Kidney (tissue), 14 donors: ENCODE data around the gene OTX1. TPM values are rescaled to one million over a fixed set of nuclear protein-coding genes. Genes with fewer than 3 reads are reported as not detected.

Experiments
- DNase-seq, 5 donors: peaks; one replicate each; pipeline ENCODE4 v3.0.0-alpha.2; 2013 to 2020
- FAIRE-seq: peaks from 2 replicates; lab custom pipeline; 2012; peaks lifted over from hg19 to GRCh38; lab: Jason Lieb, UNC
- H3K27ac ChIP-seq, 2 donors: one replicate each; pipeline ENCODE4 v1.7.0; 2013; ENCODE audit warnings: low read depth in 2 of 2, low read length in 2 of 2, inconsistent platforms in 1 of 2
- H3K27me3 ChIP-seq: one replicate; pipeline ENCODE4 v1.7.1; 2013; ENCODE audit warnings: low read length, inconsistent platforms; ENCODE audit not compliant: control insufficient read depth, insufficient read depth
- H3K36me3 ChIP-seq, 3 donors: one replicate each; pipeline versions ENCODE4 v1.7.0 to v1.7.1; 2013; ENCODE audit warnings: low read length in 3 of 3, control low read depth in 1 of 3, inconsistent platforms in 1 of 3; ENCODE audit not compliant: insufficient read depth in 3 of 3, control insufficient read depth in 2 of 3
- H3K4me1 ChIP-seq, 3 donors: one replicate each; pipeline versions ENCODE4 v1.7.0 to v1.7.1; 2013; ENCODE audit warnings: low read length in 3 of 3, inconsistent platforms in 1 of 3, low read depth in 1 of 3; ENCODE audit not compliant: control insufficient read depth in 2 of 3, insufficient read depth in 2 of 3
- H3K4me3 ChIP-seq, 3 donors: one replicate each; pipeline versions ENCODE4 v1.7.0 to v1.8.1; 2013; ENCODE audit warnings: low read length in 3 of 3, control low read depth in 1 of 3, inconsistent platforms in 1 of 3
- H3K9ac ChIP-seq, 3 donors: one replicate each; pipeline versions ENCODE4 v1.7.0 to v1.7.1; 2013; ENCODE audit warnings: low read length in 3 of 3, control low read depth in 1 of 3, inconsistent platforms in 1 of 3
- H3K9me3 ChIP-seq, 3 donors: one replicate each; pipeline versions ENCODE4 v1.7.0 to v1.7.1; 2013; ENCODE audit warnings: low read length in 3 of 3, control low read depth in 1 of 3, inconsistent platforms in 1 of 3; ENCODE audit not compliant: control insufficient read depth in 2 of 3, insufficient read depth in 1 of 3
- intact Hi-C: fragments of 100-400 bp; cut with DNase I; formaldehyde crosslinking; loops from one replicate; pipeline ENCODE4 v1.11.1; 2022
- polyA plus RNA-seq: library from polyadenylated mRNA; stranded (reverse); fragments of 350-450 nt; fragmentation: Illumina TruSeq; extraction: RNeasy Lipid Tissue Mini Kit (QIAGEN cat#74804); gene quantifications from one replicate; pipeline ENCODE4 v1.2.3, GENCODE V29; 2014; ENCODE audit warnings: low read depth, low replicate concordance; ENCODE audit not compliant: insufficient read depth
- total RNA-seq: library from RNA; stranded (reverse); fragmentation: NEBNext Ultra II Directional; extraction: Animal tissue kit (Norgen Biotek cat#: 25700); gene quantifications from one replicate; pipeline ENCODE4 v1.2.1, GENCODE V29; 2021
- TF ChIP-seq, protein P1 (sequence below): IDR thresholded peaks from 3 replicates; pipeline ENCODE4 v1.5.1; 2012; ENCODE audit warnings: mild to moderate bottlenecking, moderate library complexity, borderline replicate concordance; ENCODE audit not compliant: insufficient read depth; ENCODE audit errors: extremely low read depth
- donor health status: control.
- donor health status: control.
- donor health status: control.
- donor health status: control.
- donor health status: control.
- donor health status: DM: yes; HTN: yes; CAD: no.
- donor health status: Normal renal cell carcinoma (clear cell type).

OTX1 gene
- total and polyA plus RNA-seq, 2 donors from 2014 or later, result not detected

DNA sequence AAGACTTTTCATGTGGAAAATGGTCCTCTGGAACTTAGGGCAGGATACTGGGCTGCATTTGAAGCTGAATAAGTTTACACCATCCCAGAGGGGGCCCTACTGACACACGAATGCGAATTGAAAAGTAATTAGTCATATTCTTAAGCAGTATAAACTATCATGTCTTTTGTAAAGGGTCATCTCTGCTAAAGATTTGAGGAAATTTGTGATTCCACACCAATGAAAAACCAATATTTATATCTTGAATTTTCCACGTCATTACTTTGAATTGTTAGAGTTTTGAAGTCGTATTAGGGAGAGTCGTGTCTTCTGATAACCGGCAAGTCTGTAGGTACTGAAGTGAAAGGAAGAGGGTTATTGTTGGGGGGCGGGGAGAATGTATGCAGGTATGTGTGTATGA is 4.1 kb upstream of the OTX1 start:
- no peak for DNase-seq
- Histone ChIP-seq H3K36me3 (peaks cover 0 to 3% (median 0%) of the 10 kb centered on the region in 3 donors), H3K27me3 (peaks cover 52% of the 10 kb centered on the region), H3K9me3 (no peaks in the 10 kb centered on the region), H3K4me3 (no peak overlapping the region), H3K9ac (no peak overlapping the region), H3K27ac (no peak overlapping the region), H3K4me1 (peaks cover 0 to 6% (median 3%) of the 10 kb centered on the region in 3 donors)
- no peak for FAIRE-seq
- intact Hi-C loops, result no loop called here
- TF ChIP-seq, protein P1, sequence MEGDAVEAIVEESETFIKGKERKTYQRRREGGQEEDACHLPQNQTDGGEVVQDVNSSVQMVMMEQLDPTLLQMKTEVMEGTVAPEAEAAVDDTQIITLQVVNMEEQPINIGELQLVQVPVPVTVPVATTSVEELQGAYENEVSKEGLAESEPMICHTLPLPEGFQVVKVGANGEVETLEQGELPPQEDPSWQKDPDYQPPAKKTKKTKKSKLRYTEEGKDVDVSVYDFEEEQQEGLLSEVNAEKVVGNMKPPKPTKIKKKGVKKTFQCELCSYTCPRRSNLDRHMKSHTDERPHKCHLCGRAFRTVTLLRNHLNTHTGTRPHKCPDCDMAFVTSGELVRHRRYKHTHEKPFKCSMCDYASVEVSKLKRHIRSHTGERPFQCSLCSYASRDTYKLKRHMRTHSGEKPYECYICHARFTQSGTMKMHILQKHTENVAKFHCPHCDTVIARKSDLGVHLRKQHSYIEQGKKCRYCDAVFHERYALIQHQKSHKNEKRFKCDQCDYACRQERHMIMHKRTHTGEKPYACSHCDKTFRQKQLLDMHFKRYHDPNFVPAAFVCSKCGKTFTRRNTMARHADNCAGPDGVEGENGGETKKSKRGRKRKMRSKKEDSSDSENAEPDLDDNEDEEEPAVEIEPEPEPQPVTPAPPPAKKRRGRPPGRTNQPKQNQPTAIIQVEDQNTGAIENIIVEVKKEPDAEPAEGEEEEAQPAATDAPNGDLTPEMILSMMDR, result no peak

DNA sequence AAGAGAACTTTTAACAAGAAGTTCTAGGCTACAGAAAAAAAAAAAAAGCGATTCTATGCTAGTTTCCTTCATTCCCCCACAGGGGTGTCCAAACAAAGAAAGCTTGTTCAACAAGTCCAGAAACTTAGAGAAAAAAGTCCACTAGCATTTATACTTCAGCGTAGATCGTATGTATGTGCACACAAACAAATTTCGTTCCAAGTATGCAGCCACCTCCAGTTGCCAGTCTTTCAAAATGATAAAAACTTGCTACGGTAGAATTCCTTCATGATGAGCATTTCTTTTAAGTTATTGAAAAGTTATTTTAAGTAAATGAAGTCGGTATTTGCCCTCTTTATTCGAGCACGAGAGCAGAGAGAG is 3.7 kb upstream of the OTX1 start:
- FAIRE-seq, result no peak
- H3K4me3 ChIP-seq, result no peak overlapping the region
- H3K9ac ChIP-seq, result no peak overlapping the region
- H3K9me3 ChIP-seq, result no peaks in the 10 kb centered on the region
- intact Hi-C loops, result no loop called here
- peaks cover 0 to 6% (median 3%) of the 10 kb centered on the region in 3 donors for H3K4me1 ChIP-seq
- H3K36me3 ChIP-seq, result peaks cover 0 to 3% (median 0%) of the 10 kb centered on the region in 3 donors
- H3K27ac ChIP-seq, result no peak overlapping the region
- TF ChIP-seq, protein P1, result no peak
- H3K27me3 ChIP-seq, result peaks cover 54% of the 10 kb centered on the region
- DNase-seq, result peak in 1 of 5 donors; percentile 10

DNA sequence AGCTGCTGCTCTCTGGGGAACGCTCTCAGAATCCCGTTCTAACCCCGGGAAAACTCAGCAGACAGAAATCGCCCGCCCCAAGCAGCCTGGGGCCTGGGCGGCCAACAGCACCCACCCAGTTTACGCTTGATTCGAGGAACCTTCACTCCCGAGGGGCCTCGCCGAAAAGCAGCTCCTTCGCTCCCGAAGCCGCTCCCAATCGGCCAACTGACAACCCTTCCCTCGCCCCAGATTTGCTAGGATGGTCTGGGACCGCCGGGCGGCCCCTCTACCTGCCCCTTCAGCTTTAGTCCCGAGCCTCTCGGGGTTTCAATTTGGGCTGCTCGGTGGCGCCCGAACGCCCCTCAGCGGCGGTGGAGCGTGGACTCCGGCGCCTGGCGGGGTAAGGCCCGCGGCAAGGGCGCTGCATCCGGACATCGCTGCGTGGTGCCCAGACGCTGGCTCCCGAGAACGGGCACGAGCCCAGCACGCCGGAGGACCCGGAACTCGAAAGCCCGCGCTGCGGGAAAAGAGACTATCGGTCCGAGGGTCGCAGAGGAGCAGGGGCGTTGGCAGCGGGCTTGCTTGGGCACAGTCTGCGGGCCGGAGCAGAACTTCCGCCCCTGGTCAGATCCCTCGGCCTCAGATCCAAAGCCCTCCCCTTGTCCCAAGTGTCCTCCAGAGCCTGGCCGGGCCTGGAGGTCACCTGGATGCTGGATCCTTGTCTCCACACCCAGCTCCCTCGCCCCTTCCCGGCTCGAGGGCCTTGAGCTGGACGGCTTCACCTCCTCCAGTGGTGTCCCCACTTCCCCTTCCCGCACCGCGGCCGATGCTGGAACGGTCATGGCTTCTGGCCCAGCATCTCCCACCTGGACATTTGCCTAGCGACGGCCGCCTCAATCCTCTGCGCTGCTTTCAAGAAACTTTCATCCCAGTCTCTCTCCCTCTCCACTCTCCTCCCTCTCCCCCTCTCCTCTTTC is 3.0 kb upstream of the OTX1 start:
- Histone ChIP-seq H3K36me3 (peaks cover 0 to 3% (median 0%) of the 10 kb centered on the region in 3 donors), H3K27ac (no peak overlapping the region), H3K9me3 (no peaks in the 10 kb centered on the region), H3K27me3 (peaks cover 60% of the 10 kb centered on the region), H3K4me3 (no peak overlapping the region), H3K9ac (no peak overlapping the region), H3K4me1 (peaks cover 0 to 6% (median 3%) of the 10 kb centered on the region in 3 donors)
- peak in 4 of 5 donors; percentile 48 to 68 (median 64) for DNase-seq
- TF ChIP-seq, protein P1, result no peak
- no peak for FAIRE-seq
- intact Hi-C loops, result no loop called here
